Effector memory CD8-positive, alpha-beta T cell (primary cell): Measurements from ENCODE around the gene FBXL22.
A peak's percentile ranks its signal among the peaks of the same experiment; 100 is the strongest.

Experiments used
- ATAC-seq: fragments of 150-1000 bp; cut with Tn5 transposase; replicated peaks from 2 replicates; pipeline ENCODE4 v1.10.0; 2021; ENCODE audit warnings: mild to moderate bottlenecking, moderate library complexity
- DNase-seq, 3 experiments: peaks; one replicate each; pipeline ENCODE4 v3.0.0; 2021
- H3K27ac Mint-ChIP-seq, 2 donors: one replicate each; pipeline ENCODE4 v1.8.0; 2022; ENCODE audit warnings: mild to moderate bottlenecking in 2 of 2, mixed read lengths in 2 of 2, moderate library complexity in 2 of 2
- H3K27me3 Mint-ChIP-seq, 2 donors: one replicate each; pipeline ENCODE4 v1.8.0; 2022; ENCODE audit warnings: mixed read lengths in 2 of 2
- H3K36me3 Mint-ChIP-seq: one replicate; pipeline ENCODE4 v1.8.0; 2022; ENCODE audit warnings: mild to moderate bottlenecking, moderate library complexity, mixed read lengths; ENCODE audit not compliant: insufficient read depth
- H3K4me1 Mint-ChIP-seq, 2 donors: one replicate each; pipeline ENCODE4 v1.8.0; 2022; ENCODE audit warnings: low read depth in 2 of 2, mixed read lengths in 2 of 2
- H3K4me3 Mint-ChIP-seq, 2 donors: one replicate each; pipeline ENCODE4 v1.8.0; 2022; ENCODE audit warnings: mild to moderate bottlenecking in 2 of 2, mixed read lengths in 2 of 2, moderate library complexity in 2 of 2
- H3K9me3 Mint-ChIP-seq, 2 donors: one replicate each; pipeline ENCODE4 v1.8.0; 2022; ENCODE audit warnings: mixed read lengths in 2 of 2

FBXL22 gene

DNA sequence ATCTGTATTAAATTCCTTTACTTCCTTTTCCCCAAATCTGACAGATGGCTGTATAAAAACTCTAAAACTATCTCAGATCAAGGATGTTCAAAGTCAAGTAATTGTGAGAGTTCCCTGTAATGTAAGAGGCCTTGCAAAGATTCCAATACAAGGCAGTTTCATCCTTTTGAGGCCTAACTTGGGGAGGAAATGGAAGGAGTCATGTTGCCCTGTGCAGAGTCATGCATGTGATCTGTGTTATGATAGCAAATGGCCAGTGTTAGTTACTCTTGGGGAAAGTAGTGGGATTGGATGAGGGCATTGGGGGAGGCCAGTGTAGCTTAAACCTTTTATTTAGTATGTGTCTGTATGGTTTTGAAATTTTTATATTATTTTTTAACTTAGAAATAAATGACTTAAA is 23.7 kb upstream of the FBXL22 start:
- Mint-ChIP-seq H3K36me3 (peaks cover 95% of the 10 kb centered on the region), H3K4me1 (peaks cover 0 to 10% of the 10 kb centered on the region in 2 donors), H3K27ac (peak overlapping the region; percentile 75 to 80), H3K27me3 (no peaks in the 10 kb centered on the region), H3K9me3 (no peaks in the 10 kb centered on the region), H3K4me3 (no peak overlapping the region)
- no peak for DNase-seq
- ATAC-seq, result no peak

GRCh38 chr15:63575312-63575711 is 21.9 kb upstream of the FBXL22 start:
- Mint-ChIP-seq H3K4me1 (peaks cover 0 to 10% of the 10 kb centered on the region in 2 donors), H3K4me3 (no peak overlapping the region), H3K36me3 (peaks cover 92% of the 10 kb centered on the region), H3K9me3 (no peaks in the 10 kb centered on the region), H3K27me3 (no peaks in the 10 kb centered on the region), H3K27ac (no peak overlapping the region)
- no peak for ATAC-seq
- DNase-seq, result no peak

DNA sequence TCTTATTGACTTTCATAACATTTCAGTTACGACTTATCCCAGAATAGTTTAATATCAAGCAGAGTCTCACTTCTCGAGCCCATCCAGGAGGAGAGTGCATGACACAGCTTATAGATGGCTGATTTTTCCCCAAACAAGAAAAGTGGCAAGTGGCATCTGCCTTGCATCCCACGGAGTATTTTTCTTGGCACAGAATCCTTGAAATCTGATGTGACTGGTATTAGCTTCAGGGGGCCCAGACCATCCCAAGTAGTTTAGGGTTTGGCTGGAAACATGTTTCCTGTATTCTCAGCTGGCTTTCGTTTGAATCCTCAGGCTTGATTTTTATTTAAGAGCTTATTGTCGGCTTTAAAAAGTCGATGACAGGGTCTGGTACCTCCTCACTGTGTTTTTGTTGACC is 20.7 kb upstream of the FBXL22 start:
- H3K27me3 Mint-ChIP-seq, result no peaks in the 10 kb centered on the region
- no peak overlapping the region for H3K4me3 Mint-ChIP-seq
- H3K4me1 Mint-ChIP-seq, result peaks cover 0 to 13% of the 10 kb centered on the region in 2 donors
- no peak overlapping the region for H3K27ac Mint-ChIP-seq
- H3K36me3 Mint-ChIP-seq, result peaks cover 88% of the 10 kb centered on the region
- no peaks in the 10 kb centered on the region for H3K9me3 Mint-ChIP-seq
- ATAC-seq (no peak), DNase-seq (no peak)

GRCh38 chr15:63582179-63582578 is 15.0 kb upstream of the FBXL22 start:
- Mint-ChIP-seq H3K27ac (peak overlapping the region; percentile 22 to 53), H3K36me3 (peaks cover 70% of the 10 kb centered on the region), H3K27me3 (no peaks in the 10 kb centered on the region), H3K9me3 (no peaks in the 10 kb centered on the region), H3K4me3 (no peak overlapping the region), H3K4me1 (peaks cover 5 to 8% of the 10 kb centered on the region in 2 donors)
- no peak for ATAC-seq
- no peak for DNase-seq

DNA sequence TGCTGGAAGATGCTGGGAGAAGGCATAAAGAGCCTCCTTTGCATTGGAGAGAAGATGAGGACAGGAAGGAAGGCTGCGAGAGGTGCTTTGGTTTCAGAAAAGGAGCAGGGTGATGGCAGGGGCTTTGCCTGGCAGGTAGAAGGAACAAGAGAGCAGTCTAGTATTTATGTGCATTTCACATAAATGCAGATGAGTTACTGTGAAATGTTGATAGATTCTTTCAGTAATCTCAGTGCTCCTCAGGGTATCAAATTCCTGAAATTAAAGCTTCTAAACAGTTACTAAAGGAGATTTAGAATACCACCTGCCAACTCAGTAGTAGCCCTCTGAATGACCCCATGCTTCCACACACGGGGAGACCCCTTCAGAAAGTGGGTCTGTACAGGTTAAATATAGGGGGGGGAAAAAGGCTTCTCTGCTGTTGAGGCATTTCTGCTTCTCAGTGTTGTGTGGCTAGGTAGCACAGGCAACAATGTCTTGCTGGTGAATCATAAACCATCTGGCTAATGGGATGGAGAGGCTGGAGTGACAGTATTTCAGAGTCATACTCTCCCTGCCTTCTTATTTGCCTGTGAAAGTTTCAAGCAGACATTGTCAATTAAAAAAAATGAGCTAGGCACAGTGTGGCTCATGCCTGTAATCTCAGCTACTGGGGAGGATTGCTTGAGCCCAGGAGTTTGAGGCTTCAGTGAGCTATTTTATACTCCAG is 14.3 kb upstream of the FBXL22 start:
- no peaks in the 10 kb centered on the region for H3K9me3 Mint-ChIP-seq
- peaks cover 68% of the 10 kb centered on the region for H3K36me3 Mint-ChIP-seq
- DNase-seq (no peak), ATAC-seq (no peak)
- no peak overlapping the region for H3K4me3 Mint-ChIP-seq
- H3K4me1 Mint-ChIP-seq, result peaks cover 5 to 8% of the 10 kb centered on the region in 2 donors
- peak overlapping the region; percentile 36 to 53 for H3K27ac Mint-ChIP-seq
- H3K27me3 Mint-ChIP-seq, result no peaks in the 10 kb centered on the region

DNA sequence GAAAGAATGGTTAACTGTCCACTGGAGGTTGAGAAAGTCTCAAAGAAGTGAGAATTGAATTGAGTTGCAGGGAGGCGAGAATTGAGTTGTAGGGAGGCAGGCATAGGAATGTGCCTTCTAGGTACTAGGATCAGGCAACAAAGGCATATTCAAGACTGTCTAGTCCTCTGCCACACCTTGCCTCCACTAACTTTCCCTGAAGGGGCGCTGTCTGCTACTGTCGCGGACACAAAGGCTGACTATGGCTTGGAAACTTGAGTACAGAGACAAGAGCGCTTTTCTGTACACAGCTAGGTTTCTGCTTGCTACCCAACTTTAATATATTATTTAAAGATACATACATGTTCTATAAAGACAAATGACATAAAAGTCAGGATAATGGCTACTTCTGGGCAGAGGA is 10.4 kb upstream of the FBXL22 start:
- H3K27me3 Mint-ChIP-seq, result no peaks in the 10 kb centered on the region
- peaks cover 4 to 5% of the 10 kb centered on the region in 2 donors for H3K4me1 Mint-ChIP-seq

DNA sequence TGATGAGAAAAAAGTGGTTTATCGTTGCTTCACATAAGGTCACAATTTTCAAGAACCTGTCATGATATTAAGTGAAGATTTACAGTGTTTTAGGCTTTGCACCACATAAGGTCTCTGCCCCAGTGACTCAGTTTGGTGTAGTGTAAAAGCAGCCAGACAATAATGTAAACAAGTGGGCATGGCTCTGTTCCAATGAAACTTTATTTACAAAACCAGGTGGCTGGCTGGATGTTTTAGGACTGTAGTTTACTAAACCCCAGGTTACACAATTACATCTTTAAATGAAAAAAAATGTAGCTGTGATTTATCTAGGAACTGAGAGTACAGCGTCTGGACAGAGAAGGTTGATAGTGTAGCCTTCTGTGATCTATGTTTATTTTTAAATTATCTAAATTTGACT is 9.7 kb upstream of the FBXL22 start:
- H3K36me3 Mint-ChIP-seq, result peaks cover 88% of the 10 kb centered on the region
- H3K27me3 Mint-ChIP-seq, result no peaks in the 10 kb centered on the region
- DNase-seq, result no peak
- H3K27ac Mint-ChIP-seq, result no peak overlapping the region
- H3K4me1 Mint-ChIP-seq, result peaks cover 1 to 3% of the 10 kb centered on the region in 2 donors
- H3K4me3 Mint-ChIP-seq, result no peak overlapping the region
- ATAC-seq, result no peak
- no peaks in the 10 kb centered on the region for H3K9me3 Mint-ChIP-seq

More for the DNA sequence above, 10.4 kb upstream of the FBXL22 start:
- no peaks in the 10 kb centered on the region for H3K9me3 Mint-ChIP-seq
- H3K4me3 Mint-ChIP-seq, result no peak overlapping the region
- no peak for DNase-seq
- ATAC-seq, result no peak
- peak overlapping the region; percentile 38 to 53 for H3K27ac Mint-ChIP-seq
- H3K36me3 Mint-ChIP-seq, result peaks cover 80% of the 10 kb centered on the region

DNA sequence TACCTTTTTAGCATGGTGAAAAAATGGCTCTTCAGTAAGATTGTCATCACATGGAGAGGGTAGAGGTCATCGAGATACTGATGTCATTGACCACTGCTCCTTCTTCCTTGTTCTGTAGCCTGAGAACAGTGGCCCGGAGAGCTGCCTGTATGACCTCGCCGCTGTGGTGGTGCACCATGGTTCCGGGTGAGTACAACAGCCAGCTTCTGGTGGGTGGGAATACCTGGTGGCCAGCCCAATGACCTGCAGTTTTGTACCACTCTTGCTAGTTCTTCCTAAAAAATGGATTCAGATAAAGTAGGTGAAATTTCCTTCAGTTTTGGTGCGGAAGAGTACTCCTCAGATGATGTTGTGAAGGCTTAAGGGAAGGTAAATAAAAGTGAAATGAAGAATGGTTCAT is 8.4 kb upstream of the FBXL22 start:
- H3K36me3 Mint-ChIP-seq, result peaks cover 94% of the 10 kb centered on the region
- H3K27me3 Mint-ChIP-seq, result no peaks in the 10 kb centered on the region
- peaks cover 0 to 3% of the 10 kb centered on the region in 2 donors for H3K4me1 Mint-ChIP-seq

GRCh38 chr15:63593705-63594671 is 3.2 kb upstream of the FBXL22 start:
- Mint-ChIP-seq H3K27ac (peak overlapping the region; percentile 77 to 90), H3K27me3 (no peaks in the 10 kb centered on the region), H3K4me1 (peaks cover 16 to 19% of the 10 kb centered on the region in 2 donors), H3K4me3 (no peak overlapping the region), H3K9me3 (no peaks in the 10 kb centered on the region), H3K36me3 (peaks cover 68% of the 10 kb centered on the region)
- ATAC-seq, result no peak
- DNase-seq, result no peak

More for the DNA sequence above, 8.4 kb upstream of the FBXL22 start:
- no peak for ATAC-seq
- Mint-ChIP-seq H3K9me3 (no peaks in the 10 kb centered on the region), H3K27ac (peak overlapping the region in 1 of 2 donors; percentile 72), H3K4me3 (no peak overlapping the region)
- DNase-seq, result no peak

GRCh38 chr15:63595065-63595464 is 2.1 kb upstream of the FBXL22 start:
- Mint-ChIP-seq H3K4me3 (no peak overlapping the region), H3K4me1 (peaks cover 20 to 26% of the 10 kb centered on the region in 2 donors), H3K36me3 (peaks cover 62% of the 10 kb centered on the region), H3K9me3 (no peaks in the 10 kb centered on the region), H3K27ac (peak overlapping the region; percentile 77 to 90), H3K27me3 (no peaks in the 10 kb centered on the region)
- DNase-seq, result no peak
- no peak for ATAC-seq

- Mint-ChIP-seq H3K4me1 (peaks cover 22 to 27% of the 10 kb centered on the region in 2 donors), H3K36me3 (peaks cover 64% of the 10 kb centered on the region), H3K9me3 (no peaks in the 10 kb centered on the region), H3K4me3 (no peak overlapping the region), H3K27me3 (no peaks in the 10 kb centered on the region), H3K27ac (peak overlapping the region; percentile 77 to 90)
- ATAC-seq (no peak), DNase-seq (no peak)
Observed at GRCh38 chr15:63595688-63596087, 1.5 kb upstream of the FBXL22 start.

DNA sequence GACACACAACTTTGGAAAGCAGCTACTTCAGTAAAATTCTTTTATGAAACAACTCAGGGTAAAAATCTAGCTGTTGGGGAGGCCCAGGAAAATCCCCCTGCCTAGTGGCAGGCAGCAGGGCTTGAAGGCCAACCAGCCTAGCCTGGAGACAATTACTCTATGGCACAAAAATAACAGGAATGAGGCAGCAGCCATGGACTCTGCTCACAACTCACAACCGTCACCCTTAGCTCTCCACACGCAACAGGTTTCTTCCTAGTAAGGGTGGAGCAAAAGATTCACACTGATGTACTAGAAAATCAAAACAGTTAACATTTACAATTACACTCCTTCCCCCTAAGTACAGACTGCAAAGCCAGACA is 530 bp upstream of the FBXL22 start:
- Mint-ChIP-seq H3K36me3 (peaks cover 64% of the 10 kb centered on the region), H3K4me3 (no peak overlapping the region), H3K27me3 (no peaks in the 10 kb centered on the region), H3K9me3 (no peaks in the 10 kb centered on the region), H3K27ac (peak overlapping the region; percentile 77 to 90), H3K4me1 (peaks cover 24 to 27% of the 10 kb centered on the region in 2 donors)
- DNase-seq (no peak), ATAC-seq (no peak)

- peaks cover 59% of the 10 kb centered on the region for H3K36me3 Mint-ChIP-seq
- no peaks in the 10 kb centered on the region for H3K27me3 Mint-ChIP-seq
- H3K27ac Mint-ChIP-seq, result peak overlapping the region in 1 of 2 donors; percentile 91
- H3K9me3 Mint-ChIP-seq, result no peaks in the 10 kb centered on the region
- peaks cover 30 to 35% of the 10 kb centered on the region in 2 donors for H3K4me1 Mint-ChIP-seq
- no peak overlapping the region for H3K4me3 Mint-ChIP-seq
- DNase-seq, result no peak
- no peak for ATAC-seq
Observed at GRCh38 chr15:63597821-63598220, 634 bp downstream of the FBXL22 start.
